GM04503 (cell line): ENCODE measurements around the gene KRTAP1-3.
A peak's percentile ranks its signal among the peaks of the same experiment; 100 is the strongest.
"Not testable (repeated sequence)": the region's sequence is repeated elsewhere in the genome, so short reads cannot be mapped to it uniquely, and the experiment has no call there.

Experiments
- DNase-seq: peaks from one replicate; pipeline ENCODE4 v3.0.0-alpha.2; 2012; ENCODE audit warnings: low read depth

The KRTAP1-3 gene

GRCh38 chr17:41054556-41054955, 19.9 kb upstream of the KRTAP1-3 start:
- not testable (repeated sequence) for DNase-seq

- no peak for DNase-seq
Measured at GRCh38 chr17:41054025-41054424, 19.4 kb upstream of the KRTAP1-3 start.

GRCh38 chr17:41052566-41052965, 17.9 kb upstream of the KRTAP1-3 start:
- peak; percentile 69 for DNase-seq

DNA sequence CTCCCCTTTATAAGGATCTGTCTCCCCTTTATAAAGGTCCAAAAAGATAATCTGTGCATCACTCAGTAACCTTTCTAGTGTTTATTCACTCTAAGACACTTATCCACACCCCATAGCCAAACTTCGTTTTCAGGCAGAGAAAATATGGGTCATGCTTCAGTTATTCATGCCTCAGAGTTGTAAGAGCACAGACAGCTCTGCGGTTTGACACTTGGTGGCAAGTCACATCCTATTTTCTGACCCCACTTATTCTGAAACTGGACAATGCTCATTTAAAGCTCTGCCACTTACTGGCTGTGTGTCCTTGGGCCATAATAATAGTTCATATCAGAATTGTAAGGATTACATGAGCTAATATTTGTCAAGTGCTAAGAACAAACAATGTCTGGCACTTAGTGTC, 14.4 kb upstream of the KRTAP1-3 start:
- DNase-seq, result peak; percentile 82

DNA sequence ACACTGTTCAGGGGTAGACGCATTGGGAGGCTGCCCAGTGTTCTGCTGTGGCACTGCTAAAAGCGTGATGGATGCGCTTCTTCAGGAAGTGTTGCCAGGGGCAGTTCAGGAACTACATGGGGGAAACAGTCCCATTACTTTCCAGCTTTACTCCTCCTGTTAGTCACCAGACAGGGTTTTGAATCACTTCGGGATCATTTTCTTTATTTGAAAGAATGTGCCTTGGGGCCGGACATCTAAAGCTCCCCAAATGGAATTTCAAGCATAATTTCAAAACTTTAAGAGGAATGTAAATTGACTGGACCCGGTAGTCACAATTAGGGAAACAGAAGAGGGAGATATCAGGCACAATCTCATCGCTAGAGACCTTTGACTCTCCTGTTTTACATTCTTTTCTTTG, 13.8 kb upstream of the KRTAP1-3 start:
- DNase-seq, result peak; percentile 65

GRCh38 chr17:41046735-41047465, 12.2 kb upstream of the KRTAP1-3 start, which contains the start of gene KRTAP2-1:
Gene KRTAP2-1 (minus strand): TSS chr17:41047316. CDS start chr17:41047267, 49 bp downstream.
- not testable (repeated sequence) for DNase-seq

GRCh38 chr17:41042953-41043352, 8.3 kb upstream of the KRTAP1-3 start:
- no peak for DNase-seq

DNA sequence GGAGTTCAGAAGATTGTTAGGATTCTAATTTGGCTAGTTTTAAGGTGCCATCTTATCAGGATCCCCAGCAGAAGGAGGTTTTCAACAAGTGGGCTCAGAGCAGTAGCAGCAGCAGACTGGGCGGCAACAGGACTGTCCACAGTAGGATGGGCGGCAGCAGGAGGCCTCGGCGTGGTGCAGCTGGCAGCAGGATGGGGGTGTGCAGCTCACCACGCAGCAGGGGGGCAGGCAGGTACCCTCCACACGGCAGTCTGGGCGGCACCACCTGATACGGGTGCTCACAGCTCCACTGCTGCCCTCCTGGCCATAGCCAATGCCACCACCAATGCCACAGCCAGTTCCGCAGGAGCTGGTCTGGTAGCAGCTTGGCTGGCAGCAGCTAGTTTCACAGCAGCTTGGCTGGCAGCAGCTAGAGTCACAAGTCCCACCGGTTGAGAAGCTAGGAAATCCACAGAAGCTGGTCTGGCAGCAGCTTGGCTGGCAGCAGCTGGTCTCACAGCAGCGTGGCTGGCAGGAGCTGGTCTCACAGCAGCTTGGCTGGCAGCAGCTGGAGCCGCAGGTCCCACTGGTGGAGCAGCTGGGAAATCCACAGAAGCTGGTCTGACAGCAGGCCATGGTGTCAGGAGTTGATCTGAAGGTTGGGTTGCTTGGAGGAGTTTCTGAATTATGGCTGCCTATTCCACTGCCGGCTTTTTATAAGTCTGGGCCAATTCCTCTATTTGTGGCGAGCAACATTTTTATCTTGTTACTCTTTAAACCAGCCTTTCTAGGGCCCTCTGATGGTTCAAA, 6.3 kb upstream of the KRTAP1-3 start, which contains the start of gene KRTAP1-1:
Gene KRTAP1-1, minus strand, starts transcription at position 668 of the 789 bp plus-strand sequence. Its CDS starts 53 bp downstream, at position 615.
- DNase-seq, result not testable (repeated sequence)

DNA sequence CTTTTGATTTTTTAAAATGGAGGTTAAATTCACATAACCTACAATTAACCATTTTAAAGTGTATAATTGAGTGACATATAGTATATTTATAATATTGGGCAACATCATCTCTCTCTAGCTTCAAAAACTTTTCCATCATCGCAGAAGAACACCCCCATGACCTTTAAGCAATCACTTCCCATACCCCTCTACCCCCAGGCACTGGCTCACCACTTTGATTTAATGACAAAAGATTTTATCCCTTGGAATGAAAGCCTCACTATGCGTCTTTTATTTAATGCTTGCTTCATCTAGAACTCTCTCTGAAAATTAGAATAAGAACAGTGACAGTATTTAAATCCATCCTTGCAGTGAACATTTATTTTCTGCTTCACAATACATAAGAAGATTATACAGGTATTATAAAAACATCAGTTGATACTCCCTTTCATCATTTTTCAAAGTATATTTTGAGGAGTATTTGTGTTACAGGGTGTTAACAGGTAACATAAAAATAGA, 3.2 kb upstream of the KRTAP1-3 start:
- DNase-seq, result no peak

DNA sequence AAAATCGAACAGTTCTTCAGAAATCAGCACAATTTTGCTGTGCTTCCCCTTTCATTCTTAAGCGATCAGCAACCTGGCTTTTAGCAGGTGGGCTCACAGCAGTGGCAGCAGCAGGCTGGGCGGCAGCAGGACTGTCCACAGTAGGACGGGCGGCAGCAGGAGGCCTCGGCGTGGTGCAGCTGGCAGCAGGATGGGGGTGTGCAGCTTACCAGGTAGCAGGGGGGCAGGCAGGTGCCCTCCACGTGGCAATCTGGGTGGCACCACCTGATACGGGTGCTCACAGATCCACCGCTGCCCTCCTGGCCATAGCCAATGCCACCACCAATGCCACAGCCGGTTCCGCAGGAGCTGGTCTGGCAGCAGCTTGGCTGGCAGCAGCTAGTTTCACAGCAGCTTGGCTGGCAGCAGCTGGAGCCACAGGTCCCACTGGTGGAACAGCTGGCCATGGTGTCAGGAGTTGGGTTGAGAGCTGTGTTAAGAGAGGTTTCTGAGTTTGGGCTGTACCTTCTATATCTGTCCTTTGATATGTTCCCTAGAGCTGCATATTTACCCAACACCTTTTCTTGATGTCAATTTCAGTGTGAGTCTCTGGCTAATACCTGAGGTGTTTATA, 4.9 kb downstream of the KRTAP1-3 start, which contains the start of gene KRTAP1-4:
Gene KRTAP1-4, minus strand, starts transcription at position 563 of the 613 bp plus-strand sequence. Its CDS starts 117 bp downstream, at position 446.
- no peak for DNase-seq

GRCh38 chr17:41026715-41027471, 7.8 kb downstream of the KRTAP1-3 start, which contains the start of gene KRTAP1-5:
Gene KRTAP1-5 (minus strand): TSS chr17:41027208. CDS start chr17:41027155, 53 bp downstream.
- peak; percentile 95 for DNase-seq

GRCh38 chr17:41024697-41025096, 10.0 kb downstream of the KRTAP1-3 start:
- DNase-seq, result peak; percentile 33

DNA sequence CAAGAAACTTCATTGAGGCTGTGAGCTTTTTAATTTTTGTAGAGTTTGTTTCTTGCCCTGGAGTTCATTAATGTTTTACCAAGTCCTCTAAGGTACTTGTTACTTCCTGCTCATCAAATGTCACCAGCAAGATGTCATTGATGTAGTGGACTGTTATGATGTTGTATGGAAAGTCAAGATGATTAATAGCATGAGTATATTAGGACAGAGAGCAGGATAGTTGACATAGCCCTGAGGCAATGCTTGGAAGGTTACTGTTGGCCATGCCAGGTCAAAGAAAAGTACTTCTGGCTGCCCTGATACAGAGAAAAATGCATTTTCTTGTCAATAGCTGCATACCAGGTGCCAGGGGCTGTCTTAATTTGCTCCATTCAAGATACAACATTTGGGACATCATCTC, 14.3 kb downstream of the KRTAP1-3 start:
- no peak for DNase-seq

- no peak for DNase-seq
Measured at GRCh38 chr17:41019415-41019814, 15.3 kb downstream of the KRTAP1-3 start.

GRCh38 chr17:41018541-41018940, 16.1 kb downstream of the KRTAP1-3 start:
- DNase-seq, result no peak

DNA sequence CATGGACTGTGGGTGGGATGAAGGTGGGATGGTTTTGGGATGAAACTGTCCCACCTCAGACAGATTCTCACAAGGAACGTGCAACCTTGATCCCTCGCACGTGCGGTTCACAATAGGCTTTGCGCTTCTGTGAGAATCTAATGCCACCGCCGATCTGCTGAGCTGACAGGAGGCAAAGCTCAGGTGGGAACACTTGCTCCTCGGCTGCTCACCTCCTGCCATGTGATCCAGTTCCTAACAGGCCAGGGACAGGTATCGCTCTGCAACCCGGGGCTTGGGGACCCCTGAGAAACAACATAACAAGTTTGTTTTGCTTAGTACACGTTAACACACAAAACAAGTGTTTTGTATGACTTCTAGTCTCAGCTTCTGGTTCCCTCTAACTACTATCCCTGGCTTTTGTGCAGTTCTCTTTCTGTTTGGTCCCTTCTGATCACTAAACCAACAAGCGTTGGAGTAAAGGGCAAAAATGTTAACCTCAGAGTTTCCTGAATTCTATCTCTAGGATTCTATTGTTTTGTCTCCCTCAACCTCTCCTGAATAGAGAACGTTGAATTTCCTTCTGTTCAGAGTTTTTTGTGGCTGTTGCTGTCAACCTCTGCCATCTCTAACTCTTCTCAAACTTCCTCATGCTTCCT, 18.0 kb downstream of the KRTAP1-3 start:
- no peak for DNase-seq

GRCh38 chr17:41015454-41015853, 19.2 kb downstream of the KRTAP1-3 start:
- no peak for DNase-seq

- DNase-seq, result peak; percentile 29
Measured at GRCh38 chr17:41013606-41014005, 21.1 kb downstream of the KRTAP1-3 start.

GRCh38 chr17:41013181-41013580, 21.5 kb downstream of the KRTAP1-3 start:
- peak; percentile 42 for DNase-seq

DNA sequence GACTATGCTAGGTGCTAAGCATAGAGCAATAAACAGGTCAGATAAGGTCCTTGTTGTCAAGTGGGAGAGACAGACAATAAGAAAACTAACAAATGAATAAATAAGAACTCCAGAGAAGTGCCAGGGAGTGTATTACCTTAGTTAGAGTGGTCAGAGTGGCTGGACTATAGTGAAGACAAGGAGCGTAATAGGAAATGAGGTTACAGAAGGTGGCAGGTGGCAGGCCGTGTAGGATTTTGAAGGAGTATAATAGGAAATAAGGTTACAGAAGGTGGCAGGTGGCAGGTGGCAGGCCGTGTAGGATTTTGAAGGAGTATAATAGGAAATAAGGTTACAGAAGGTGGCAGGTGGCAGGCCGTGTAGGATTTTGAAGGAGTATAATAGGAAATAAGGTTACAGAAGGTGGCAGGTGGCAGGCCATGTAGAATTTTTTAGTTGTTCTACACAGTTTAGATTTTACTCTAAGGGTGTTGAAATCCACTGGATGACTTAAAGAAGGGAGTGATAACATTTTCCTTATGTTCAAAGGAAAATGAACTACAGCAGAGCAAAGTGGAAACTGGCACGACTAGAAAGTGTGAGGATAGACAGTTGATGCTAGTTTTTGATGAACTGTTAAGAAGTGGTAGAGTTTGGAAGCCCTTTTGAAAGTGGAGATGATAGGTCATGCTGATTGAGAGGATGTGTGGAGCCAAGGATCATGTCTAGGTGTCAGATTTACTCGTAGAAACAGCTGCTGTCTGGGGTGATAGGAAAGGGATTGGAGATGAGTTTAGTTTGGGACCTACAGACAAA, 22.2 kb downstream of the KRTAP1-3 start:
- no peak for DNase-seq
